Medulla oblongata (tissue), 1 donor: ENCODE results near the gene TESK1.

Experiments
- DNase-seq: peaks from one replicate; pipeline ENCODE4 v3.0.0-alpha.2; 2015; ENCODE audit errors: extremely low spot score

Gene TESK1, protein sequence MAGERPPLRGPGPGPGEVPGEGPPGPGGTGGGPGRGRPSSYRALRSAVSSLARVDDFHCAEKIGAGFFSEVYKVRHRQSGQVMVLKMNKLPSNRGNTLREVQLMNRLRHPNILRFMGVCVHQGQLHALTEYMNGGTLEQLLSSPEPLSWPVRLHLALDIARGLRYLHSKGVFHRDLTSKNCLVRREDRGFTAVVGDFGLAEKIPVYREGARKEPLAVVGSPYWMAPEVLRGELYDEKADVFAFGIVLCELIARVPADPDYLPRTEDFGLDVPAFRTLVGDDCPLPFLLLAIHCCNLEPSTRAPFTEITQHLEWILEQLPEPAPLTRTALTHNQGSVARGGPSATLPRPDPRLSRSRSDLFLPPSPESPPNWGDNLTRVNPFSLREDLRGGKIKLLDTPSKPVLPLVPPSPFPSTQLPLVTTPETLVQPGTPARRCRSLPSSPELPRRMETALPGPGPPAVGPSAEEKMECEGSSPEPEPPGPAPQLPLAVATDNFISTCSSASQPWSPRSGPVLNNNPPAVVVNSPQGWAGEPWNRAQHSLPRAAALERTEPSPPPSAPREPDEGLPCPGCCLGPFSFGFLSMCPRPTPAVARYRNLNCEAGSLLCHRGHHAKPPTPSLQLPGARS

DNA sequence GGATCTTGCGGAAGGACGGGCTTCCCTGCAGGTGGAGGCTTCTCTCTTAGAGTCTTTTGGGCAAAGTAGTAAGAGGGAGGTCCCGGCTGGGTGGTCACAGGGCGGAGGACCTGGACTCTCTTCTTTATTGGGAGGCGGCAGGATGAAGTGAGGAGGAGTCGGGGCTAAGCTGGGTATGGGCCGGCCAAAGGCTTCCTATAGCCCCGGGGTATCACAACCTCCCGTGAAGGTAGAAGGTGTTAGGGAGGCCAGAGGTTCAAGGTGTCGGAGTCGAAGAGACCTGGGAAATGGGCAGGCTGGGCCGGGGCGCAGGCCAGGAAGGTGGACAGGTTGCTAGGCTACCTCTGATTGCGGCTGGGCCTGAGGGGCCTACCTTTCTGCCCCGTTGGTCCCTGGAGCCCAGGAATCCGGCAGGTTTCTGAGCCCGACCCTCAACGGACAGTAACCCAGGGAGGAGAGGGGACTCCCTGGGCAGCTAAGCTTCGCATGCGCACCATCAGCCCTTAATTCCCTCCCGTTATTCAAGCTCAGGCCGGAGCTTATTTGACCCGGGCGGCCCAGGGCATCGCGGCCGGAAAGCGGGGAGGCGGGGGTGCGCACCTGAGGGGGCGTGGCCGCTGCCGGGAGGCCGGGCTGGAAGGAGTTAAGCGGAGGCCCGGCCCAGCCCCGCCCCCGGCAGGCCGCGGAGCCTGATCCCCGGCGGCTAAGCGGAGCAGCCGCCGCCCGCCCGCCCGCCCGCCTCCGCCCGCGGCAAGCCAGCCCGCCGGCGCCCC, at the start of gene TESK1:
TSS of gene TESK1 (plus strand) at position 685 of the 773 bp plus-strand sequence. CDS start 358 bp downstream, outside the sequence.
- DNase-seq, result peak; percentile 54

DNA sequence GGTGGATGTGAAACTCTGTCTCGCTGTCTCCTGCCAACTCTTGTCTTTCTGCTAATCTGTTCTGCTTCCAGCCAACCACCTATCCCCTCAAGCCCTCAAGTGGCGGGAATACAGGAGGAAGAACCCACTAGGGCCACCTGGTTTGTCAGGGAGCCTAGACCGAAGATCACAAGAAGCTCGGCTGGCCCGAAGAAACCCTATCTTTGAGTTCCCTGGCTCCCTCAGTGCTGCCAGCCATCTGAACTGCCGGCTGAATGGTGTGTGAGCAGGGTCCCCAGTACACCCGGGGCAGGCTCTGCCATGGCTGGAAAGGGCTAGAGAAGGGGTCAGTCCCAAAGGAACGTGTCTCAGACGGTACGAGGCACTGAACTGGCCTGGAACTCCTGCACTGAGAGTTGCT, 49.2 kb upstream of the TESK1 start:
- DNase-seq, result no peak

- DNase-seq, result no peak
These were observed 48.3 kb upstream of the TESK1 start for GRCh38 chr9:35556776-35557175.

DNA sequence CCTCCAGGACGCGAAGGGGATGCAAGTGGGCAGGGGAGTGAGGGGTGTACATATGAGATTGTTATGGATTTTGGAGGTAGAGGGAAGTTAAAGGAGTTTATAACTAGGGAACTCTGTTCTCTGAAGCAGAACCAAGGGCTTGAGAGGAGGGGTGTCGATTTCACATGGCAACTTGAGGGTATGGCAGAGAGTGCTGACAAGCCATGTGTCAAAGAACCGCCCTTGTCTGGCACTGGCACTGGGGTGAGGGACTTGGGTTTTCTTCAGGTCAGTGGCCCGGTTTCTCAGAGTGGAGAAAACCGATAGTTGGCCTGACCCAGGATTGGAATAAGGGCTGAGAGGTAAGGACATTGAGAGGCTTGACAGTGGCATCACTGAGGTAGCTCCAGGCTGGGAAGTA, 47.7 kb upstream of the TESK1 start:
- DNase-seq, result no peak

DNA sequence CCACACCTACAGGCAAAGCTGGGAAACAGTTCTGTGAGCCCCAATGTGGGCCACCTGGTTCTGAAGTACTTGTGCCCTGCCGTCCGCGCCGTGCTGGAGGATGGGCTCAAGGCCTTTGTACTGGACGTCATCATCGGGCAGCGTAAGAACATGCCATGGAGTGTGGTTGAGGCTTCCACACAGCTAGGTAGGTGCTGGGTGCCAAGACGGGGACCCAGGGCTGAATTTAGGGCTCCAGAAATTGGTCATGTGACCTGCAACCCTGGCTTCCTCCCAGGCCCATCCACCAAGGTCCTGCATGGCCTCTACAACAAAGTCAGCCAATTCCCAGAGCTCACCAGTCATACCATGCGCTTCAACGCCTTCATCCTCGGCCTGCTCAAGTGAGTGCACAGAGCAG, 46.9 kb upstream of the TESK1 start:
- DNase-seq, result no peak

- DNase-seq, result no peak
These were observed 45.1 kb upstream of the TESK1 start for GRCh38 chr9:35559792-35560530.

DNA sequence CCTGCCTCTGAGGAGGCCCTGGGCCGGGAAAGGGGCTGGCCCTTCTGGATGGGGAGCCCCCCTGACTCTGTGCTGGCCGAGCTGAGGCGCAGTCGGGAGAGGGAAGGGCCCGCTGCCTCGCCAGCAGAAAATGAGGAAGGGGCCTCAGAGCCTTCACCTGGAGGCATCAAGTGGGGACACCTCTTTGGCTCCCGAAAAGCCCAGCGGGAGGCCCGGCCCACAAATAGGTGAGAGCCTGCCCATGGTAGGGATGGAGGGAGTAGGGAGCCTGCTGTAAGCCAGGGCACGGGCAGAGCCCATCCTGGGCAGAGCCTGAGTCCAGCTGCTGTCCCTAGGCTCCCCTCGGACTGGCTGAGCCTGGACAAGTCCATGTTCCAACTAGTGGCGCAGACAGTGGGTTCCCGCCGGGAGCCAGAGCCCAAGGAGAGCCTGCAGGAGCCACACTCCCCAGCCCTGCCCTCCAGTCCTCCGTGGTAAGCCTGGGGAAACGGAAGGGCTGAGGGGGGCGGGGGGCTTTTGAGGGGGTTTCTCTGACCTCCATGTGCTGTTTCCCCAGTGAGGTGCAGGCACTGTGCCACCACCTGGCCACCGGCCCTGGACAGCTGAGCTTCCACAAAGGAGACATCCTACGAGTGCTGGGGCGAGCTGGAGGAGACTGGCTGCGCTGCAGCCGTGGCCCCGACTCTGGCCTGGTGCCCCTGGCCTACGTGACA, 44.3 kb upstream of the TESK1 start:
- no peak for DNase-seq

- no peak for DNase-seq
These were observed 43.4 kb upstream of the TESK1 start for GRCh38 chr9:35561468-35562261.

GRCh38 chr9:35562895-35563780, 41.9 kb upstream of the TESK1 start:
- no peak for DNase-seq

DNA sequence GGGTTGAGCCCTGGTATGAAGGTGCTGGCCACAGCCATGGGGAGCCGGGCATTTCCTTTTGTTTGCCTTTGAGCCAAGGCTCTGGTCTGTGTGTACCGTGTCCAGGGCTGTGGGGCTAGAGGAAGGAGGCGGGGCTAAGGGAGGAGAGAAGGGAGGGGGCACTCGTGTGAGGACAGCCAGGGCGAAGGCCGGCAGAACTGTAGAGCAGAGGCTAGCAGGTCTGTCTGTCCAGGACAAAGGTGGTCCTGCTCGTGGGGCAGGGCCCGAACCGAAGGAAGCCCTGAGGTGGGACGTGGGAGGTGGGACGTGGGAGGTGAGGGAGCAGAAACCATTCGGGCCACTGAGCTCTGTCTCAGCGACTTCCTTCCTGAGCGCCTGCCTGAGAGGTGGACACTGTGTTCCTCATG, 41.3 kb upstream of the TESK1 start:
- peak; percentile 29 for DNase-seq

- DNase-seq, result peak; percentile 18
These were observed 40.4 kb upstream of the TESK1 start for GRCh38 chr9:35564658-35565061.

- DNase-seq, result no peak
These were observed 38.6 kb upstream of the TESK1 start for GRCh38 chr9:35566417-35566816.

DNA sequence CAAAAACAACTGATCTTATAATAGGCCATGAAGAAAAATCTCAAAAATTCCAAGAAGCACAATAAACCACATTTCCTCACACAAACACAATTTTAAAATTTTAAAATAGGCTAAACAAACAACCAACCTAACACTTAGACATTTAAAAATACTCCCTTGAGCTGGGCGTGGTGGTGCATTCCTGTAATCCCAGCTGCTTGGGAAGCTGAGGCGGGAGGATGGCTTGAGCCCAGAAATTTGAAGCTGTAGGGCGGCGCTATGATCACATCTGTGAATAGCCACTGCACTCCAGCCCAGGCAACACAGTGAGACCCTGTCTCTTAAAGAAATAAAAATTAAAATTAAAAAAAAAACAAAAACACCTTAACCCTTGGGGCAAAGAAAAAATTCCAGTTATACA, 36.9 kb upstream of the TESK1 start:
- no peak for DNase-seq

DNA sequence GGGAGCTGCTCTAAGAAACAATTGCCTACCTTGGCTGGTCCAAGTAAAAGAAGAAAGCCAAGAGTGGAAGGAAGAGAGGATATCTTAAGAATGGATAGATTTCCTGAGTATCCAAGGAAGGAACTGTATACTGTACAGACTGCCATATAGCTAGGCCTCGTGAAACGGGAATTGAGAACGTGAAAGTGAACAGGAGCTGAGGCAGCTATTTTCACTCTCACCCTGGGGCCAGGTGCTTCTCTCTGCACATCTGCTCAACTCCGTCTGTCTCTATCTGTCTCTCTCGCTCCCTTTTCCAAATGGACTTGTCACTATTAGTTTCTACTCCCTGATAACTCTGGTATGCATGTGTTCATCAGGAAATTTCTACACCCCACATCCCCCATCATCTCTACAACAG, 35.9 kb upstream of the TESK1 start:
- DNase-seq, result no peak

- DNase-seq, result no peak
These were observed 34.2 kb upstream of the TESK1 start for GRCh38 chr9:35570709-35571504.

DNA sequence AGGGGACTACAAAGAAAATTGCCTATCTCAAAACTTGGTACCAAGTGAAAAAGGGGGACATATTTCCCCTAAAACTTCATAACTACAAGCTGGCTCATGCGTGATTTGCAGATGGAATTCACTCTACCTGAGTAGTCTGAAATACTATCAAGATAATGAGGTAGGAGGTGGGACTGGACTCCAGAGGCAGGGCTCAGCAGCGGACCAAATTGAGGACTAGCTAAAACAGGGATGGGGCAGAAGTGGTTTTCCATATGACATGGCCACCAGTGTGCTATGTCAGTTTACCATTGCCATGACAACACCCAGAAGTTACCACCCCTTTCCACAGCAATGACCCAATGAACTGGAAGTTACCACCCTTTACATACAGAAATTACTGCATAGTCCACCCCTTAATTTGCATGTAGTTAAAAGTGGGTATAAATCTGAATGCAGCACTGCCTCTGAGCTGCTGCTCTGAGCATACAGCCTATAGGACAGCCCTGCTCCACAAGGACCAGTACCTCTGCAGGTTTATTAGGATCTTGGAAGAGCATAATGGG, 30.4 kb upstream of the TESK1 start:
- DNase-seq, result no peak

DNA sequence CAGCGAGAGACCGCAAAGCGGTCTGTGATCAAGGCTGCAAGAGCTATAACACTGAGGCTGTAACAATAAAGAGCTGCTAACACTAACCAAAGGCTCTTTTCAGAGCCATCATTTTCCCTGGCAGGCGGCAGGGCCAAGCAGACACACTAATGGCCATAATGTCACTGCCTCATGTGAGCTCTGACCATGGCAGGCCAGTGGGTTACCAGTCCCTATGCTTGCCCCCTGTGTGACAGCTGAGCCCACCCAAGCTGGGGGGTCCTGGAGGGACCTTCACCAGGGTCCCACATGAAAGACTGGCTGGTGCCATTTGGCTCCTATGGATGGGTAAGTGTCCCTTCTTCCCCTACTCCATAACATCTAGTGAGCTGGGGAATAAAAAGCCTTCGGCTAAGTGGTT, 29.6 kb upstream of the TESK1 start:
- no peak for DNase-seq

GRCh38 chr9:35577486-35577885, 27.6 kb upstream of the TESK1 start:
- DNase-seq, result no peak
